Left cardiac atrium (tissue), 4 donors: ENCODE data around the gene IL36G. TPM values are rescaled to one million over a fixed set of nuclear protein-coding genes. Genes with fewer than 3 reads are reported as not detected.
"Not testable (repeated sequence)": the region's sequence is repeated elsewhere in the genome, so short reads cannot be mapped to it uniquely, and the experiment has no call there.

Experiments used
- ATAC-seq, 2 donors: fragments of 200-7000 bp; cut with Tn5 transposase; one replicate each; pipeline ENCODE4 v1.9.1; 2020; ENCODE audit warnings: mild to moderate bottlenecking in 2 of 2, moderate library complexity in 2 of 2
- DNase-seq: peaks from one replicate; pipeline ENCODE4 v3.0.0-alpha.2; 2020
- intact Hi-C, 2 donors: fragments of 100-400 bp; cut with DNase I; formaldehyde crosslinking; loops; one replicate each; pipeline versions ENCODE4 v1.14.1 to v1.15.1; 2022 to 2023
- long read RNA-seq: library from polyadenylated mRNA; unstranded; transcript quantifications from one replicate; pipeline ENCODE4 v2.0.0, GENCODE V29; 2021
- total RNA-seq, 2 donors: library from RNA; stranded (reverse); fragmentation: NEBNext Ultra II Directional; extraction: Animal tissue kit (Norgen Biotek cat#: 25700); gene quantifications; one replicate each; pipeline ENCODE4 v1.2.1, GENCODE V29; 2021
- donor health status: DM: no; HTN: yes; CAD: no.
- donor health status: DM: no; HTN: yes; CAD: no; lungs with severe emphysema.
- donor health status: DM: yes; HTN: yes; CAD: no.
- donor health status: Dilated cardiomyopathy.

IL36G gene
- total RNA-seq: not detected
- long read RNA-seq: 0 reads

GRCh38 chr2:112977559-112978056 is at the start of gene IL36G:
IL36G (plus strand) TSS chr2:112978006; CDS start chr2:112978639, 633 bp downstream.
- intact Hi-C loops: no loop called here
- no peak for DNase-seq
- no peak for ATAC-seq

DNA sequence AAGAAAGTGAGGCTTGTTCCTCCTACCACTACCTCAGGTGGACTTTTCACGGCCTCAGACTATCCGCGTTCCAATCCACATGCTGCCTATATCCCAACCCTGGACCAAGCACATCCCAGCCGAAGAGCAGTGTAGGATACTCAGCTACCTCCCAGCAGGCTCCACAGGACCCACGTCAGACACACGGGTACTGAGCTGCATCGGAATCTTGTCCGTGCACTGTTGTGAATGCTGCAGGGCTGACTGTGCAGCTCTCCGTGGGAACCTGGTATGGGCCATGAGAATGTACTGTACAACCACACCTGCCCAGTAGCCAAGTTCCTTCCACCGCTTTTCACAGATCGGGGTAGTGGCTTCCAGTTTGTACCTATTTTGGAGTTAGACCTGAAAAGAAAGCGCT is 44.5 kb upstream of the IL36G start:
- no peak for ATAC-seq
- intact Hi-C loops: no loop called here
- DNase-seq: no peak

DNA sequence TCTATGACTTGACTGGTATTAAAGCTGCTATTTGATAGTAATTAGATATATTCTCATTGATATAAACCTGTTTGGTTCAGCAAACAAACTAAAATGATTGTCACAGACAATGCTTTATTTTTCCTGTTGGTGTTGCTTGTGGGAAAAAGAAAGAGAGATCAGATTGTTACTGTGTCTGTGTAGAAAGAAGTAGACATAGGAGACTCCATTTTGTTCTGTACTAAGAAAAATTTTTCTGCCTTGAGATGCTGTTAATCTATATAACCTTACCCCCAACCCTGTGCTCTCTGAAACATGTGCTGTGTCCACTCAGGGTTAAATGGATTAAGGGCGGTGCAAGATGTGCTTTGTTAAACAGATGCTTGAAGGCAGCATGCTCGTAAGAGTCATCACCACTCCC is 43.7 kb upstream of the IL36G start:
- intact Hi-C loops, ATAC-seq, DNase-seq: not testable (repeated sequence)

GRCh38 chr2:112936927-112937232 is 40.9 kb upstream of the IL36G start:
- no peak for DNase-seq
- intact Hi-C loops: no loop called here
- no peak for ATAC-seq

GRCh38 chr2:112938904-112939303 is 38.9 kb upstream of the IL36G start:
- DNase-seq (no peak), ATAC-seq (no peak)
- intact Hi-C loops: no loop called here

DNA sequence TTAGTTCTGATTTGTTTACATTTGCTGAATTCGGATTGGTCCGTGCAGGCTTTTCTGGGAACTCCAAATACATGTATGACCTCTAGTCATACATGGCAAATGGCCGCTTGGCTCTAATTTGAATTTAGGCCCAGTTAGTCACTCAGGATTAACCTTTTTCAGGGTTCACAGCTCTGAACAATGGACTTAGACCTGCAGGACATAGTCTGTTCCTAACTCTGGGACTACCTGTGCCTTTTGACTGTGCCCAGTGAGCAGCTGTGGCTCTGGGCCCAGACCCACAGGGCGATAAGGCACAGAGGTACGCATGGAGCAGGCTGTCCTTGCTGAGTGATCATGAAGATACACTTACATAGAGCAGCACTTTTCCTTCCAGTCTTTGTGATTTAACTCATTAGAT is 38.4 kb upstream of the IL36G start:
- ATAC-seq (no peak), DNase-seq (no peak)
- intact Hi-C loops: no loop called here

DNA sequence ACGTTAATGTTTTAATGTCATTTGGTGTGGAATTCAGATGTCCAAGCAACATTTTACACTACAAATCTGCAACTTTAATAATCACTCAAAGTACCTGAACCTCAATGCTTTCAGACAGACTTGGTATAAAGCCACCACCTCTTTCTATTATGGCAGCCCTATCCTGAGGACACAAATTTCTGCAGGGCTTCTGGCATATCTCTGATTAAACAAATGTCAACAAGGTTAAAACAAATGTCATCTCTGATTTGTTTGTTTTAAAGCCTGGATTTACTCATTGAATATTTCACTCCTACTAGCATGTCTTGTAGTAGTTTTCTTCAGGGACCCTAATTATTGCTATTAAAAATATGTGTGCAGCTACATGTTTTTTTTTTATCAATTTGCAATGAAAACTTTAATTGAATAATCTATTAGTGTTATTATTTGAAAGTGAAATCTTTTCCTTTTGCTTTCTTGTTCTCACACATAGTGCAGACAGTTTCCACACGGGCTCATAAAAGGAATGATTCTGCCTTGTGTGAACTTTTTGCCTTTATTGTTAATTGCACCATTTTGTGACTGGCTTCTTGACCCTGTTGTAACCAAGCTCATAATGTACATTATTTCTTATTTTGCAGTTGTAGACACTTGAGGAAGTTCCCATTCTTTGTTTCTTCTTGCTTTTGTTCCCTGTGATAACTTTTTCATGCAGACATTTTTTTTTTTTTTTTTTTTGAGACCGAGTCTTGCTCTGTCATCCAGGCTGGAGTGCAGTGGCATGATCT is 36.8 kb upstream of the IL36G start:
- intact Hi-C loops: loop anchor here (5.0 to 10.0 kb wide), 2 partner anchors 189 to 196 kb away; no protein-coding TSS in a partner anchor
- ATAC-seq (no peak), DNase-seq (no peak)

- intact Hi-C loops: loop anchor here (5.0 to 10.0 kb wide), 2 partner anchors 190 to 197 kb away; no protein-coding TSS in a partner anchor
- ATAC-seq (peak; percentile 53 to 70), DNase-seq (peak; percentile 63)
These were observed 35.8 kb upstream of the IL36G start for GRCh38 chr2:112941753-112942653.

- intact Hi-C loops: loop anchor here (5.0 to 10.0 kb wide), 2 partner anchors 190 to 198 kb away; no protein-coding TSS in a partner anchor
- DNase-seq (no peak), ATAC-seq (no peak)
These were observed 35.2 kb upstream of the IL36G start for GRCh38 chr2:112942654-112943002.

GRCh38 chr2:112944971-112945370 is 32.8 kb upstream of the IL36G start:
- ATAC-seq (no peak), DNase-seq (no peak)
- intact Hi-C loops: loop anchor here (5.0 to 10.0 kb wide), 2 partner anchors 193 to 200 kb away; no protein-coding TSS in a partner anchor

DNA sequence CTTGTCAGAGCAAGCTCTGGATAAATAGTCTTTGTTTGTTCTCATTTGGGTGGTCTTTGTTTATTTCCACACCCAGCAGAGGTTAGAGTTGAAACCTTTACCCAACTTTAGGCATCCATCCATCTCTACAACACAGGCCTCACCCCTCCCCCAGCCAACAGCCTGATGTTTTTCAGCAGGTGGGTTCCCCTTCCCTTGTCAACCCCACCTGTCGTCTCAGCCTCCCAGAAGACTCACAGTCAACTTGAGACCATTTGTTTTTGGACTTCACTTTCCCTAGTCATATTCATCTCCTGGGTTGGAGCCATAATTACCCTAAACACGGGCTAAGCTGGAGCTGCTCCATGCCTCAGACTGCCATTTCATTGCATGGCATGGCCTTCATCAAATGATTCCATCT is 31.7 kb upstream of the IL36G start:
- no peak for ATAC-seq
- DNase-seq: no peak
- intact Hi-C loops: loop anchor here in 1 of 2 donors (10.0 kb wide), 1 partner anchor 201 kb away; no protein-coding TSS in a partner anchor

GRCh38 chr2:112947374-112947773 is 30.4 kb upstream of the IL36G start:
- ATAC-seq: no peak
- DNase-seq: no peak
- intact Hi-C loops: loop anchor here in 1 of 2 donors (10.0 kb wide), 1 partner anchor 203 kb away; no protein-coding TSS in a partner anchor

DNA sequence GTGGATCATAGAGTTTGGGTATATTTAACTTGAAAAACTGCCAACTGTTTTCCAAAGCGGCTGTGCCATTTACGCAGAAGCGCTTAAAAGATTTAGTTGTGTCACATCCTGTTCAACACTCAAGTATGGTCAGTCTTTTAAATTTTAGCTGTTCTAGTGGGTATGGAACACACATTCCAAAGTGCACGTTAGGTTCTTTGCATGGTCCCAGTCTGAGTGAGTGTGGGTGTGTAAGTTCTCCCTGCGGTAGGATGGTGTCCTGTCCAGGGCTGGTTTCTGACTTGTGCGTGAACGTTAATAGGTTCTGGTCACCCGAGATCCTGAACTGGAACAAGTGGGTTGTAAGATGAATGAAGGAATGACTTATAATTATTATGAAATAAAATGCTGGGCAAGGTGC is 28.4 kb upstream of the IL36G start:
- DNase-seq: no peak
- no peak for ATAC-seq
- intact Hi-C loops: loop anchor here in 1 of 2 donors (10.0 kb wide), 1 partner anchor 205 kb away; no protein-coding TSS in a partner anchor

DNA sequence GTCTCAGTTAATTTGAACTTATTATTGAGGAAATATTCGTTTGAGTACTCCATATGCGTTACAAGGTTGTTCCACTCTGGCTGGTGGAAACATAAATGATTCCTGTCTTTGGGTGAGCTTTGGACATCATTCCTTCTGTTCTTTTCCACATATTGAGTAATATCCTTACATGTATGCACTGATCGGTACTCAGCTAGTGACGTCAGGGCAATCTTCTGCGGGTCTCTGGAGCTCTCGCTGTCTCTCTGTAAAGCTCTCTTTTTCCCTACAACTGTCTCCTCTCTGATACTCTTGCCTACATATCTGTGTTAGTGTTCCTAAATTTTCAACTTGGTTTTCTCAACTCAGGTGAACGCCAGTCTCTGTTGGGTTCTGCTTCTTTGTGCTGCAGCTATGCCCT is 23.4 kb upstream of the IL36G start:
- ATAC-seq: no peak
- intact Hi-C loops: no loop called here
- no peak for DNase-seq

DNA sequence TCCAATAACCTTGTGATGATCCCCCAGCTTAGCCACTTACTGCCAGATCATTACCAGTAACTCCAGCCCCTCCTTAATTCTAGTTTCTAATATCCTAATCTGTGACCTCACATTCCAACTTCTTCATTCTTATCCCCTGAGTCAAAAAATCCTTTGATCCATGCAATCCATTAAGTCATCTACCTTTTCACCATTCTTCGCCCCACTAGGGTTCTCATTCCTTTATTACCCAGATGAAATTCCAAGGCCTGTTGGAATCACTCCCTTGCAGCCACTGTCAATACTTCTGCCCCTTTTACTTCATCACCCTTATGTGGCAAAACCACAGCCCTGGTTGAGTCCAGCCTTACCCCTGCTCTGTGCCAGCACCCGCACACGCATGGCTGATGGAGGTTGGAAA is 20.3 kb upstream of the IL36G start:
- ATAC-seq (no peak), DNase-seq (no peak)
- intact Hi-C loops: no loop called here

GRCh38 chr2:112958428-112959108 is 19.2 kb upstream of the IL36G start:
- DNase-seq (no peak), ATAC-seq (peak; percentile 70 to 79)
- intact Hi-C loops: loop anchor here in 1 of 2 donors (2.0 kb wide), 1 partner anchor 210 kb away; no protein-coding TSS in a partner anchor

DNA sequence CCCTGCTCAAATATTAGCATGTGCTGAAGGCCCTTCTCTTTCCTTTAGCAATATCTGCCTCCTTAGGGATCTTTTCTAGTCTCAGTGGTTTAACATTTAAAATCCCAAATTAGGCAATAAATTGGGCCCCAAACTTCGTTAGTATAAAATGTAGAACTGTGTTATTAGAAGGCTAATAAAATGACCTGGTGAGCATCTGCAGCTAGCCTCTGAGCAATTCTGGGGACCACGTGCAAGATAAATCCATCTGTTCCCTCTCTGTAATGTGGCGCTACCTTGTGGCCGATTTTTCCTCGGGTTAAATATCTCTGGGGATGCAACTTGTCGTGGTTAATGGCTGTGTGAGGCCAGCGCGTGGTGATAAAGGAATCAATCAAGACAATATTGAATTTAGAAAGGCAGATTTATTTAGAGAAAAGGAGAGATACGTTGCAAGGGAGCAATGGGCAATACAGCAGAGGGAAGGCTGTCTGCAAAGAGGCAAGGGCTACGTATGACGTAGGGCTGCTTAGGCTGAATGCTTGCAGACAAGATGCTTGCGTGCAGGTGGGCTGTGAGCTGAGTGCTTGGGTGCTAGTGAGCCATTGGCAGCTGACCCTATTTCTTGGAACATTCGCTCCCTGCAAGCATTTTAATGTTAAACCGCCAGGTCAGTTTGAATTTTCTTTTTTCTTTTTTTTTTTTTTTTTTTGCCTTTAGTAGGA is 18.5 kb upstream of the IL36G start:
- intact Hi-C loops: loop anchor here in 1 of 2 donors (2.0 kb wide), 1 partner anchor 210 kb away; no protein-coding TSS in a partner anchor
- ATAC-seq: no peak
- DNase-seq: no peak

- intact Hi-C loops: no loop called here
- DNase-seq (no peak), ATAC-seq (no peak)
These were observed 17.5 kb upstream of the IL36G start for GRCh38 chr2:112960230-112960825.
